ENCODE data around the gene URI1. TPM values are rescaled to one million over a fixed set of nuclear protein-coding genes. Genes with fewer than 3 reads are reported as not detected.
"Not testable (repeated sequence)": the region's sequence is repeated elsewhere in the genome, so short reads cannot be mapped to it uniquely, and the experiment has no call there.

Gene URI1
- total and polyA plus RNA-seq, 5 donors: 19.1 to 50.4 (median 39.6) TPM

DNA sequence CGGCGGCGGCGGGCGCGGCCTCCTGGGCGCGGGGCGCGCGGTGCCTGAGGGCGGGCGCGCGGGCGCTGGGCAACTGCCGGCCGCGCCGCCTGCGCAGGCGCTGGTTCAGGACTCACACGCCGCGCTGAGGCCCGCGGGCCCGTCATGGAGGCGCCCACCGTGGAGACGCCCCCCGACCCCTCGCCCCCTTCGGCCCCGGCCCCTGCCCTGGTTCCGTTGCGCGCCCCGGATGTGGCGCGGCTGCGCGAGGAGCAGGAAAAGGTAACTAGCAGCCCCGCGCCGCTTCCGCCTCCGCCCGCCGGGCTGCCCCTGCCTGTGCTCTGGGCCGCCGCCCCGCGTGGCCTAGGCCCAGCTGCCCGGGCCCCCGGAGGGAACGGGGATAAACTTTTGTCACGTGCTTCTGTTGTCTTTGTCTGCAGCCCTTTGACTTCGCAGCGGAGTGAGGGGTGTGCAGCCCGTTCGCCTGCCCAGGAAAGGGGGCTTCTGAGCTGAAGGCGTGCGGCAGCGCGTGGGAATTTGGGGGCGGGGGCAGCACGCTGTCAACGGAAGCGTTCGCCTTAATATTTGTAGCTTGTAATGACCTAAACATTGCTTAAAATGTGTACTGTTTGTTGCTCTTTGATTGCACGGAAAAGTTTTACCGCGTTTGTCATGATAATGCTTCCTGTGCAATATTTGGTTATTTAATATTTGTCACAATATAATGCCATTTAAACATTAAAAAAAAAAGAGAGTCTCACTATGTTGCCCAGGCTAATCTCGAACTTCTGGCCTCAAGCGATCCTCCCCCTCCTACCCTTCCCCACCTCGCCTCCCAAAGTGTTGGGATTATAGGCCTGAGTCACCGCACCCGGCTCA, 594 bp downstream of the URI1 start:
- Histone ChIP-seq H3K4me1 (ENCODE audit: control insufficient read depth, insufficient read depth, low read length) (peaks cover 2% of the 10 kb centered on the region), H3K9me3 (ENCODE audit: control insufficient read depth, low read length) (no peaks in the 10 kb centered on the region), H3K27me3 (ENCODE audit: control insufficient read depth, insufficient read depth) (no peaks in the 10 kb centered on the region), H3K4me3 (ENCODE audit: low read length) (peak overlapping the region; percentile 71), H3K27ac (ENCODE audit: low read length) (peak overlapping the region; percentile 49)
- DNase-seq: peak; percentile 66 to 88 (median 87)
- WGBS: 3% methylated on average over 78 of the region's 79 CpGs
- intact Hi-C loops (cut with DNase I): no loop called here
- peak; percentile 78 to 84 for ATAC-seq

DNA sequence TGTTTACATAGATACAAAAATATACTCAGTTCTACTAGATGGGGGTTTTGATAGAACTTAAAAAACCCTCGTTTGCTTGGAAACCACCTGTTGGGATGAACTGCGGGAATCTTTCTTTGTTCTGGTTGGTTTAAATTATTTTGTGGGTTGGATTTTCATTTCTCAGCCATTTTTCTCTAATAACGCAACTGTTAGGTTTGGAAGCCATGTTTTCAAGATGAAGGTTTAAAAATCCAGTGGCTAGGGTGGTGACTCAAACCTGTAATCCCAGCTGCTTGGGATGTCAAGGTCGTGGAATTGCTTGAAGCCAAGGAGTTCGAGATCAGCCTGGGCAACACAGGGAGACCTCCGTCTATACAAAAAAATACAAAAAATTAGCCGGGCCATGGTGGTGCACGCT, 1.6 kb downstream of the URI1 start:
- Histone ChIP-seq H3K4me3 (ENCODE audit: low read length) (peak overlapping the region; percentile 71), H3K27me3 (ENCODE audit: control insufficient read depth, insufficient read depth) (no peaks in the 10 kb centered on the region), H3K4me1 (ENCODE audit: control insufficient read depth, insufficient read depth, low read length) (peaks cover 2% of the 10 kb centered on the region), H3K27ac (ENCODE audit: low read length) (no peak overlapping the region), H3K9me3 (ENCODE audit: control insufficient read depth, low read length) (no peaks in the 10 kb centered on the region)
- WGBS: 84% methylated on average over 8 of the region's 8 CpGs
- intact Hi-C loops (cut with DNase I): no loop called here
- DNase-seq (no peak), ATAC-seq (no peak)

- Histone ChIP-seq H3K9me3 (ENCODE audit: control insufficient read depth, low read length) (no peaks in the 10 kb centered on the region), H3K27me3 (ENCODE audit: control insufficient read depth, insufficient read depth) (no peaks in the 10 kb centered on the region), H3K4me1 (ENCODE audit: control insufficient read depth, insufficient read depth, low read length) (peaks cover 2% of the 10 kb centered on the region), H3K4me3 (ENCODE audit: low read length) (no peak overlapping the region), H3K27ac (ENCODE audit: low read length) (no peak overlapping the region)
- WGBS: 52% methylated on average over 8 of the region's 8 CpGs
- no peak for ATAC-seq
- no peak for DNase-seq
- intact Hi-C loops (cut with DNase I): no loop called here
These were observed 2.5 kb downstream of the URI1 start for GRCh38 chr19:29944390-29945012.

GRCh38 chr19:29945017-29945416, 3.0 kb downstream of the URI1 start:
- DNase-seq (no peak), ATAC-seq (no peak)
- H3K4me3 ChIP-seq (ENCODE audit: low read length): no peak overlapping the region
- H3K27ac ChIP-seq (ENCODE audit: low read length): no peak overlapping the region
- no peaks in the 10 kb centered on the region for H3K27me3 ChIP-seq (ENCODE audit: control insufficient read depth, insufficient read depth)
- no peaks in the 10 kb centered on the region for H3K9me3 ChIP-seq (ENCODE audit: control insufficient read depth, low read length)
- H3K4me1 ChIP-seq (ENCODE audit: control insufficient read depth, insufficient read depth, low read length): peaks cover 2% of the 10 kb centered on the region
- intact Hi-C loops (cut with DNase I): no loop called here
- 88% methylated on average over 1 of the region's 1 CpG for WGBS

DNA sequence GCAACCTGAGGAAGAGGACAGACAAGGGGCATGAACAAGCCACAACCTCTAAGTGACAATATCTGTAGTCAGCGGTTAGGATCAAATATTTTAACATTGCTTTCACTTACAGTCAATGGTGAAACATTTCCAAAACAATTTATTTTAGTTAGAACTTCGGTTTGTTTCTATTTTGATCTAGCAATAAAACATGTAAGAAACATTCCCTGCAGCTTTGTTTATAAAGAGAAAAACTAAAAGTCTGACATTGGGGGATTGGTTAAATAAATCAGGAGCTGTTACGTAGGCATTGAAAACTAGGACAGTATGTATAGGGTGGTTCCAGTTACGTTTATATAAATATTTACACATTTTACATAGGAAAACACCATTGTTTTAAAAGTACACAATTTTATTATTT, 3.4 kb downstream of the URI1 start:
- no peaks in the 10 kb centered on the region for H3K27me3 ChIP-seq (ENCODE audit: control insufficient read depth, insufficient read depth)
- DNase-seq: no peak
- 71% methylated on average over 4 of the region's 4 CpGs for WGBS
- no peak overlapping the region for H3K4me3 ChIP-seq (ENCODE audit: low read length)
- H3K9me3 ChIP-seq (ENCODE audit: control insufficient read depth, low read length): no peaks in the 10 kb centered on the region
- no peak overlapping the region for H3K27ac ChIP-seq (ENCODE audit: low read length)
- H3K4me1 ChIP-seq (ENCODE audit: control insufficient read depth, insufficient read depth, low read length): peaks cover 2% of the 10 kb centered on the region
- intact Hi-C loops (cut with DNase I): no loop called here
- no peak for ATAC-seq

- Histone ChIP-seq H3K4me1 (ENCODE audit: control insufficient read depth, insufficient read depth, low read length) (peaks cover 2% of the 10 kb centered on the region), H3K4me3 (ENCODE audit: low read length) (no peak overlapping the region), H3K9me3 (ENCODE audit: control insufficient read depth, low read length) (no peaks in the 10 kb centered on the region), H3K27ac (ENCODE audit: low read length) (no peak overlapping the region), H3K27me3 (ENCODE audit: control insufficient read depth, insufficient read depth) (no peaks in the 10 kb centered on the region)
- WGBS: 84% methylated on average over 2 of the region's 2 CpGs
- intact Hi-C loops (cut with DNase I): no loop called here
- DNase-seq (no peak), ATAC-seq (no peak)
These were observed 4.6 kb downstream of the URI1 start for GRCh38 chr19:29946645-29947044.

- ATAC-seq (no peak), DNase-seq (no peak)
- Histone ChIP-seq H3K27me3 (ENCODE audit: control insufficient read depth, insufficient read depth) (no peaks in the 10 kb centered on the region), H3K4me3 (ENCODE audit: low read length) (no peak overlapping the region), H3K4me1 (ENCODE audit: control insufficient read depth, insufficient read depth, low read length) (peaks cover 2% of the 10 kb centered on the region), H3K27ac (ENCODE audit: low read length) (no peak overlapping the region), H3K9me3 (ENCODE audit: control insufficient read depth, low read length) (no peaks in the 10 kb centered on the region)
- 93% methylated on average over 2 of the region's 2 CpGs for WGBS
- intact Hi-C loops (cut with DNase I): no loop called here
These were observed 5.8 kb downstream of the URI1 start for GRCh38 chr19:29947871-29948270.

DNA sequence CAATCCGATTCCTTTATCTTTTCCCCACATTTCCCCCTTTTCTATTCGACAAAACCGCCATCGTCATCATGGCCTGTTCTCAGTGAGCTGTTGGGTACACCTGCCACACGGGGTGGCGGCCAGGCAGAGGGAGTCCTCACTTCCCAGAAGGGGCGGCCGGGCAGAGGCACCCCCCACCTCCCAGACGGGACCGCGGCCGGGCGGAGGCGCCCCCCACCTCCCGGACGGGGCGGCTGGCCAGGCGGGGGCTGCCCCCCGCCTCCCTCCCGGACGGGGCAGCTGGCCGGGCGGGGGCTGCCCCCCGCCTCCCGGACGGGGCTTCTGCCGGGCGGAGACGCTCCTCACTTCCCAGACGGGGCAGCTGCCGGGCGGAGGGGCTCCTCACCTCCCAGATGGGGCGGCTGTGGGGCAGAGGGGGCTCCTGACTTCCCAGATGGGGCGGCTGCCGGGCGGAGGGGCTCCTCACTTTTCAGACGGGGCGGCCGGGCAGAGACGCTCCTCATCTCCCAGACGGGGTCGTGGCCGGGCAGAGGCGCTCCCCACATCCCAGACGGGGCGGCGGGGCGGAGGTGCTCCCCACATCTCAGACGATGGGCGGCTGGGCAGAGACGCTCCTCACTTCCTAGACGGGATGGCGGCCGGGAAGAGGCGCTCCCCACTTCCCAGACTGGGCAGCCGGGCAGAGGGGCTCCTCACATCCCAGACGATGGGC, 6.9 kb downstream of the URI1 start:
- ATAC-seq; H3K9me3 ChIP-seq (ENCODE audit: control insufficient read depth, low read length); H3K4me1 ChIP-seq (ENCODE audit: control insufficient read depth, insufficient read depth, low read length); H3K27me3 ChIP-seq (ENCODE audit: control insufficient read depth, insufficient read depth); H3K27ac ChIP-seq (ENCODE audit: low read length); H3K4me3 ChIP-seq (ENCODE audit: low read length); intact Hi-C loops (cut with DNase I): not testable (repeated sequence)
- DNase-seq: peak in 1 of 3 donors; percentile 64
- WGBS: 96% methylated on average over 57 of the region's 57 CpGs

DNA sequence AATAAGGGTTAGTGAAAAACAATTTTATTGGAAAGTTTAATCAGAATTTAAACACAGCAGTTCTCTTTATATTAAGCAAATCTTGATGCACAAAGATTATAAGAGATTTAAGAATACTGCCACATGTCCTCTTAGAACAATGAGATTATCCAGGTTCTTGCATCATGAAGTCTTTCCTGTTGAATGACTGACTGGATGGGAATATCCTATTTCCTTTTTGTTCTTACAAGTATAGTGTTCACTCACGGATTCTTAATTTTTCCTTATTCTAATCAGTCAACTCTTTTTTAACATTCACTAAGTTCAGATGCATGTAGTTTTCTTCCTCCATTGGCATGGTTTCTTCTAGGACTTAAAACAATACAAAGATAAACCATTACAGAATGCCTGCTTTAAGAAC, 10.1 kb downstream of the URI1 start:
- Histone ChIP-seq H3K4me3 (ENCODE audit: low read length) (no peak overlapping the region), H3K27ac (ENCODE audit: low read length) (no peak overlapping the region), H3K27me3 (ENCODE audit: control insufficient read depth, insufficient read depth) (no peaks in the 10 kb centered on the region), H3K9me3 (ENCODE audit: control insufficient read depth, low read length) (no peaks in the 10 kb centered on the region), H3K4me1 (ENCODE audit: control insufficient read depth, insufficient read depth, low read length) (peaks cover 2% of the 10 kb centered on the region)
- 71% methylated on average over 1 of the region's 1 CpG for WGBS
- no peak for DNase-seq
- no peak for ATAC-seq
- intact Hi-C loops (cut with DNase I): no loop called here

- ATAC-seq (no peak), DNase-seq (no peak)
- no peak overlapping the region for H3K4me3 ChIP-seq (ENCODE audit: low read length)
- peaks cover 2% of the 10 kb centered on the region for H3K4me1 ChIP-seq (ENCODE audit: control insufficient read depth, insufficient read depth, low read length)
- H3K27ac ChIP-seq (ENCODE audit: low read length): no peak overlapping the region
- no peaks in the 10 kb centered on the region for H3K27me3 ChIP-seq (ENCODE audit: control insufficient read depth, insufficient read depth)
- H3K9me3 ChIP-seq (ENCODE audit: control insufficient read depth, low read length): no peaks in the 10 kb centered on the region
- intact Hi-C loops (cut with DNase I): no loop called here
- WGBS: 69% methylated on average over 4 of the region's 4 CpGs
These were observed 10.6 kb downstream of the URI1 start for GRCh38 chr19:29952646-29953045.

Measured in right cardiac atrium (tissue), 5 donors.